Esophagus (tissue), 2 donors: ENCODE data around the gene SNAI1. TPM values are rescaled to one million over a fixed set of nuclear protein-coding genes. Genes with fewer than 3 reads are reported as not detected.

Experiments
- H3K27ac ChIP-seq, 2 donors: one replicate each; pipeline ENCODE4 v1.5.1; 2013; ENCODE audit warnings: low read depth in 2 of 2, mild to moderate bottlenecking in 2 of 2, inconsistent platforms in 1 of 2, low read length in 1 of 2, moderate library complexity in 1 of 2
- H3K27me3 ChIP-seq, 2 donors: one replicate each; pipeline ENCODE4 v1.6.1; 2013; ENCODE audit warnings: low read length in 2 of 2, control low read depth in 1 of 2, mild to moderate bottlenecking in 1 of 2; ENCODE audit not compliant: insufficient read depth in 2 of 2, control insufficient read depth in 1 of 2
- H3K36me3 ChIP-seq, 2 donors: one replicate each; pipeline ENCODE4 v1.6.1; 2013; ENCODE audit warnings: low read length in 1 of 2; ENCODE audit not compliant: control insufficient read depth in 2 of 2, insufficient read depth in 2 of 2
- H3K4me1 ChIP-seq, 2 donors: one replicate each; pipeline ENCODE4 v1.6.1; 2013; ENCODE audit warnings: low read length in 1 of 2; ENCODE audit not compliant: control insufficient read depth in 2 of 2, insufficient read depth in 2 of 2
- H3K4me3 ChIP-seq, 2 donors: one replicate each; pipeline ENCODE4 v1.5.1; 2013; ENCODE audit warnings: low read length in 2 of 2, mild to moderate bottlenecking in 2 of 2, low read depth in 1 of 2, moderate library complexity in 1 of 2
- H3K9me3 ChIP-seq, 2 donors: one replicate each; pipeline ENCODE4 v1.6.1; 2013; ENCODE audit warnings: mild to moderate bottlenecking in 2 of 2, low read depth in 1 of 2, low read length in 1 of 2, moderate library complexity in 1 of 2; ENCODE audit not compliant: control insufficient read depth in 2 of 2, insufficient read depth in 1 of 2
- WGBS, 2 donors: extraction: QIAGEN DNeasy Blood & Tissue Kit; methylation state at CpG; one replicate each; pipeline ENCODE4 v1.1.7; 2013; 5-methylcytosine and 5-hydroxymethylcytosine counted together
- polyA plus RNA-seq, 2 donors: library from polyadenylated mRNA; stranded (reverse); fragments of 200-250 nt; gene quantifications; one replicate each; pipeline ENCODE4 v1.2.3, GENCODE V29; 2013
- donor health status: healthy with polysubstance abuse.
- donor health status: Bipolar disorder and iron deficiency.

The SNAI1 gene
- polyA plus RNA-seq, 2 donors, result 0.86 to 1.2 TPM

DNA sequence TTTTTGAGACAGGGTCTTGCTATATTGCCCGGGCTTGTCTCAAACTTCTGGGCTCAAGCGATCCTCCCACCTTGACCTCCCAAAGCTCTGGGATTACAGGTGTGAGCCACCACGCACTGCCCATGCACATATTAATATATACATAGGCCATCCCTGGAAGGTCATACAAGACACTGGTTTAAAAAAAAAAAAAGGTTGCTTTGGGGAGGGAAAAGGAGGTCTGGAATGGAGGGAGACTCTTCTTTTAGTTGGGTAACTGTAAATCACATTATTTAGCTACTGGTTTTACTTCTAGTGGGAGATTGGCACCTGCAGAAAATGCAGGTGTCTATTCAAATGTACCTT, 4.1 kb upstream of the SNAI1 start:
- peaks cover 0 to 8% of the 10 kb centered on the region in 2 donors for H3K4me1 ChIP-seq
- H3K9me3 ChIP-seq, result no peaks in the 10 kb centered on the region
- H3K27me3 ChIP-seq, result no peaks in the 10 kb centered on the region
- 75 to 76% methylated on average over 3 of the region's 3 CpGs for WGBS, 2 donors
- no peak overlapping the region for H3K4me3 ChIP-seq
- H3K36me3 ChIP-seq, result no peaks in the 10 kb centered on the region
- no peak overlapping the region for H3K27ac ChIP-seq

DNA sequence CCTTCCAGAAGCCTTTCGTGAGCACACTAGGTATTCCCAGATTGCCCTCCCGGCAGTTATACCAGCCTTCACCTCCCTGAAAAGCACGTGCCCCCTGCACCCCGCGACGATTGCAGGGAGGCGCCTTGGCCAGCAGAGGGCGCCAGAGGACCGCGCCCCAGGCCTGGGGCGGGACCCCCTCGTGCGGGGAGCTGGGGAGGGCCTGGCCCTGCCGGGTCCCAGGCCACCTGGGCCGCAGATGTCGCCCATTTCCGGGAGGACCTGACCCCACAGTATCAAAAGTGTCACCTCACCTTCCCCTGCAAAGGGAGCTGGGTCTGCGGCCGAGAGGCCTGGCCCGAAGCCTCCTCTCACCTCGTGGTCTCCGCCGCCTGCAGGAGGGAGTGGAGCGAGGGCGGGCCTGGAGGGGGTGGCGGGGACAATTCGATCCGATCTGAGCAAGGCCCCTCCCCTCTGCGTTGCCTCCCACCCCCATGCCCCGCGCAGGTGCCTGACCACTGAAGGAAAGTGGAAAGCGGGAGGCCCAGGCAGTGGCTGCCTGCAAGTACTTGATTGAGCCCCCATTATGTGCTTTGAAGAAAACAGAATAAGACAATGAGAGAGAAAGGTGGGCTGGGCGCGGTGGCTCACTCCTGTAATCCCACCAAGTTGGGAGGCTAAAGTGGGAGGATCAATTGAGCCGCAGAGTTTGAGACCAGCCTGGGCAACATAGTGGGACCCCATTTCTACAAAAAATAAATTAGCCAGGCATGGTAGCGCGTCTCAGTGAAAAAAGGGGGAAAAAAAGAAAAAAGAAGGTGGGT, 3.5 kb upstream of the SNAI1 start:
- 21 to 23% methylated on average over 37 of the region's 37 CpGs for WGBS, 2 donors
- Histone ChIP-seq H3K27me3 (no peaks in the 10 kb centered on the region), H3K4me3 (no peak overlapping the region), H3K4me1 (peaks cover 0 to 8% of the 10 kb centered on the region in 2 donors), H3K27ac (no peak overlapping the region), H3K36me3 (no peaks in the 10 kb centered on the region), H3K9me3 (no peaks in the 10 kb centered on the region)

DNA sequence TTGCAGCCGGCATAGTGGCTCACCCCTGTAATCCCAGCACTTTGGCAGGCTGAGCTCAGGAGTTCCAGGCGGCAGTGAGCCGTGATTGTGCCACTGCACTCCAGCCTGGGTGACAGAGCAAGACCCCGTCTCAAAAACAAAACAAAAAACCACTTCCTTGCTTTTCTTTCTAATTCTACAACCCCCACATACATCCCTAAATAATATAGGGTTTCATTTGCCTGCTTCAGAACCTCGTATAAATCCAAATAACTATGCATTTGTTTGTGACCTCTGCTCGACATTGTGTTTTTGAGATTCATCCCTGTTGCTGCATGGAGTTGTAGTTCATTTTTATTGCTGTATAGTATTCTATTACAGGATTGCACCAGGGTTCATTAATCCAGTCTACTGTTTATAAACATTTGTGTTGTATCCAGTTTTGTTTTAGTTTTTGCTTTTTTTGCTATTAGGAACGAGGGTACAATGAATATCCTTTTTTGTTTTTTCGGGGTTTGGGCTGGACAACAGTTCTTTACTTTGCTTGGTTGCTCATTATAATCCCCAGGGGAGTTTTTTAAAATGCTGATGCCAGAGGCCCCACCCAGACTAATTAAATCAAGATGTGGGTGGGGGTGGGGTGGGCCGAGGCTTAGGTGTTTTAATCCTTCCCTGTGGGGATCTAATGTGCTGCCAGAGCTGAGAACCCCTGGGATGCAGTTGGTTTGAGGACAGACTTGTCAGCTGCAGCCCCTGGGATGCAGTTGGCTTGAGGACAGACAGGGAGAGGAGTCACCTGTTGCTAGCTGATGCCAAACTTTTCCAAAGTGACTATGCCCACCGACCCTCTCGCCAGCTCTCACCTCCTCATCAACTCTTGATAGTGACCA, 2.4 kb upstream of the SNAI1 start:
- WGBS, 2 donors, result 75 to 78% methylated on average over 11 of the region's 11 CpGs
- H3K27ac ChIP-seq, result no peak overlapping the region

DNA sequence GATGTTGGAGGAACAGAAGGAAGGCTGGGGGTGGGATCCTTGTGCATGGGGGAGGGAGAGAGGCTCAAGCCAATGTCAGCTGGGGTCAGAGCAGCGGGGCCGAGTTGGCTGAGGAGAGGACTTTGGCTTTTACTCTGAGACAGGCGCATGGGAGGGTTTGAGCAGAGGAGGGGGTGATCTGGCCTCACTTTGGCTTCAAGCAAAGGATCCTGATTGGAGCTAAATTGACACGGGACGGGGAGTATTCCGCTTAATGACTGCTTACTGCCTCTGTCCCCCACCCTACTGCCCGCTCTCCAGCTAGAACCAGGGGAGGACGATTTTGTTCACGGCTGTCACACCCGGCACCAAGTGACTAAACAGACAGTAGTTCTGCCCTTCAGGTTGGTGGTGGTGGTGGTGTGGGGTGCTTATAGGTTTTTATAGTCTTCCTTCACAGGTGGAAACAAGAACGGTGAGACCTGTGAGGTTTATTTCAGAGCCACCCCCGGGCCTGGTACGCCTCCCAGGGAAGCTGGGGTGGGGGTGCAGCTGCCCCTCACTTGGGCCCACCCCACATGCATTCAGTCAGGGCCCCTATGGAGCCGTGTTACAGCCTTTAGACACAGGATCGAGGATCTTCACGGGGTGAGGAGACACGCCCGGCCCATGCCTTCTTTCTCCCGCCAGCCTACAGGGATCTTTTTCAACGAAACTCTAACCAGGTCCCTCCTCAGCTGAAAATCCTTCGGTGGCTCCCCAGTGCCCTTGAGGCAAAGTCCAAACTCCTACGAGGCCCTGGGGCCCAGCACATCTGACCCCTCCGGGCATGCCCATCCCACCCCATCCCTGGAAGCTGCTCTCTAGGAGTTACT, 1.3 kb upstream of the SNAI1 start:
- Histone ChIP-seq H3K27ac (no peak overlapping the region), H3K36me3 (no peaks in the 10 kb centered on the region), H3K4me1 (peaks cover 0 to 8% of the 10 kb centered on the region in 2 donors)

More for the DNA sequence above, 2.4 kb upstream of the SNAI1 start:
- Histone ChIP-seq H3K9me3 (no peaks in the 10 kb centered on the region), H3K36me3 (no peaks in the 10 kb centered on the region), H3K4me3 (no peak overlapping the region), H3K27me3 (no peaks in the 10 kb centered on the region), H3K4me1 (peaks cover 0 to 8% of the 10 kb centered on the region in 2 donors)

DNA sequence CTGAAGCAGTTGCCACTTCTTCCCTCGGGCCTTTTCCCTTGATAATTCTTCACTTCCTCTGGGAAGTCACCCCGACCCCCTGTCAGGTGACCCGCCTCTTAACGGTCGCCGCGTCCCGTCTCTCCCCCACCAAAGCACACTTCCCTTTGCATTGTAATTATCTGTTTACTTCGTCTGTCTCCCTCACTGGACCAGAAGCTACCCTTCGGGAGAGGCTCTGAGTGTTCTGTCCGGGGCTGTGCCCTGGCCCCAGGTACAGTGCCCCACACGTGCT, 771 bp upstream of the SNAI1 start:
- no peak overlapping the region for H3K27ac ChIP-seq
- H3K36me3 ChIP-seq, result no peaks in the 10 kb centered on the region
- H3K4me3 ChIP-seq, result peak overlapping the region in 1 of 2 donors; percentile 34
- H3K27me3 ChIP-seq, result no peaks in the 10 kb centered on the region
- H3K9me3 ChIP-seq, result no peaks in the 10 kb centered on the region
- 21 to 25% methylated on average over 12 of the region's 12 CpGs for WGBS, 2 donors
- H3K4me1 ChIP-seq, result peaks cover 0 to 8% of the 10 kb centered on the region in 2 donors

More for the DNA sequence above, 1.3 kb upstream of the SNAI1 start:
- WGBS, 2 donors, result 68 to 72% methylated on average over 23 of the region's 23 CpGs
- no peaks in the 10 kb centered on the region for H3K27me3 ChIP-seq
- H3K9me3 ChIP-seq, result no peaks in the 10 kb centered on the region
- no peak overlapping the region for H3K4me3 ChIP-seq

DNA sequence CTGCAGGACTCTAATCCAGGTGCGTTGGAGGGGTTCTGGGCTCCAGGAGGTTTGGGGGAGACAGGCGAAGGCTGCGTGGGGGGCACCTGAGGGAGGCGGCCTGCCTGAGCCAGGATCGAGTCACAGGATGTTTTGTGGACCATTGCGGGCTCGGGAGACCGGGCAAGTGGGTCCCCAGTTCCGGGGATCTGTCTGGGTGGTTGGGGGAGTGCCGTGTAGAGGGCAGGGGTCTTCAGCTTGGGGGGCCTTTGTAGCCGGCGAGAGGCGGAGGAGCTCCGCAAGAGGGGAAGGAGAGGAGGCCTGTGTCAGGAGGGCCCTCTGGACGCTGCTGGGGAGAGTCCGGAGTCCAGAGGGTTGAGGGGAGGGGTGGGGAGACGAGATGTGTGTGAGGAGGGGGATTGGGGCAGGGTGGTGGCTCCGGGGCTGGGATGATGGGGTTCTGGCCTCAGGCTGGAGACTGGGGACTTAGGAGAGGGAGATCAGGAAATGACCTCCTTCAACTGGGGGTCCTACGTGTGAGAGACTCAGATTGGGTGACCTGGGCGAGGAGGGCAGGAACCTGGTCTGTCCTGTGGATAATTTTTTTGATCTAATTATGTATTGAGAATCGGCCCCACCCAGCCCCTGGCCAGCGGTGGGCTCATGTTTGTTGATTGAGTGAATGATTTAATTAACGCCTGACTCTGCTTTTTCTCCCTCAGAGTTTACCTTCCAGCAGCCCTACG, 505 bp downstream of the SNAI1 start:
- H3K9me3 ChIP-seq, result no peaks in the 10 kb centered on the region
- peak overlapping the region; percentile 21 to 36 for H3K4me3 ChIP-seq
- peak overlapping the region in 1 of 2 donors; percentile 63 for H3K27ac ChIP-seq
- WGBS, 2 donors, result 25 to 31% methylated on average over 23 to 24 of the region's 24 CpGs
- H3K4me1 ChIP-seq, result peaks cover 0 to 8% of the 10 kb centered on the region in 2 donors
- H3K27me3 ChIP-seq, result no peaks in the 10 kb centered on the region
- no peaks in the 10 kb centered on the region for H3K36me3 ChIP-seq

DNA sequence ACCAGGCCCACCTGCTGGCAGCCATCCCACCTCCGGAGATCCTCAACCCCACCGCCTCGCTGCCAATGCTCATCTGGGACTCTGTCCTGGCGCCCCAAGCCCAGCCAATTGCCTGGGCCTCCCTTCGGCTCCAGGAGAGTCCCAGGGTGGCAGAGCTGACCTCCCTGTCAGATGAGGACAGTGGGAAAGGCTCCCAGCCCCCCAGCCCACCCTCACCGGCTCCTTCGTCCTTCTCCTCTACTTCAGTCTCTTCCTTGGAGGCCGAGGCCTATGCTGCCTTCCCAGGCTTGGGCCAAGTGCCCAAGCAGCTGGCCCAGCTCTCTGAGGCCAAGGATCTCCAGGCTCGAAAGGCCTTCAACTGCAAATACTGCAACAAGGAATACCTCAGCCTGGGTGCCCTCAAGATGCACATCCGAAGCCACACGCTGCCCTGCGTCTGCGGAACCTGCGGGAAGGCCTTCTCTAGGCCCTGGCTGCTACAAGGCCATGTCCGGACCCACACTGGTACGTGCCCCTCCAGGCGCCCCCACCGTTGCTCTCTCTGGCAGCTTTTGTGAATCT, 1.1 kb downstream of the SNAI1 start:
- Histone ChIP-seq H3K4me3 (peak overlapping the region; percentile 0 to 9), H3K4me1 (peaks cover 0 to 8% of the 10 kb centered on the region in 2 donors), H3K36me3 (no peaks in the 10 kb centered on the region), H3K27ac (no peak overlapping the region), H3K27me3 (no peaks in the 10 kb centered on the region), H3K9me3 (no peaks in the 10 kb centered on the region)
- WGBS, 2 donors, result 72 to 76% methylated on average over 18 of the region's 18 CpGs

DNA sequence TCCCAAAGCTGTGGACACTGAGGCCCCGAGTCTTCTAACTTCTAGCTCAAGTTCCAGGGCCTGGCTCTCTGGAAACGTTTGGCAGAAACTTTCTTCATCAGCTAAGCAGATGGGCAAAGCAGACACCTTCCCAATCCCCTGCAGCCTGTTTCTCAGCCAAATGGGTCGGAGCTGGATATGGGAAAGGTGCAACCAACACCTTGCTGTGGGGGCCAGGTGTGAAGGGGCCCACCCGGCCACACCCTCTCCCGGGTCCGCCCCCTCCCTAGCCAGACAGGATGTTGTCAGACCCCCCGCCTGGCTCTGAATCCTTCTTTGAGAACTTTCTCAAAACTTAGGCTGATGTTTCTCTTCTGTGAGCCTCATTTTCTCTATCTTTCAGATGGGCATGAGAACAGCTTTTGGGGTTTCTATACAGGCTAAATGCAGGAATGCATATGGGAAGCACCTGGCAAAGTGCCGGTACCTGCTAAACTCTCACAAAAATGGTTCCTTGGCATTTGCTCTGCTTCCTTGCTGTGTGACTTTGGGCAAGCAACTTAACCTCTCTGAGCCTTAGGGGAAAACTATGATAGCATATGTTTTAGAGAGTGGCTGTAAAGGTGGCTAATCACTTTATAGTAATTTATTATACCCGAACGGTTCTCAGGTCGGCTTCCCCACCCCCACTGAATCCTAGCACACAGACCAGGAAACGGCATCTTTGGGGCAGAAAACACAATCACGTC, 1.8 kb downstream of the SNAI1 start:
- Histone ChIP-seq H3K4me1 (peaks cover 0 to 8% of the 10 kb centered on the region in 2 donors), H3K27ac (no peak overlapping the region), H3K36me3 (no peaks in the 10 kb centered on the region), H3K4me3 (peak overlapping the region in 1 of 2 donors; percentile 0), H3K9me3 (no peaks in the 10 kb centered on the region), H3K27me3 (no peaks in the 10 kb centered on the region)
- 65 to 76% methylated on average over 13 of the region's 13 CpGs for WGBS, 2 donors
